Measurements from ENCODE around the gene PLEKHN1.
A peak's percentile ranks its signal among the peaks of the same experiment; 100 is the strongest.
"Not testable (repeated sequence)": the region's sequence is repeated elsewhere in the genome, so short reads cannot be mapped to it uniquely, and the experiment has no call there.

PLEKHN1 gene

GRCh38 chr1:1014799-1015681 lies 48.8 kb downstream of the PLEKHN1 start:
- DNase-seq, result no peak

- not testable (repeated sequence) for DNase-seq
These were observed 51.4 kb downstream of the PLEKHN1 start for GRCh38 chr1:1017397-1018320.

GRCh38 chr1:1018321-1018685 lies 52.0 kb downstream of the PLEKHN1 start:
- not testable (repeated sequence) for DNase-seq

GRCh38 chr1:1019122-1019999 lies 53.1 kb downstream of the PLEKHN1 start:
- DNase-seq, result peak; percentile 84

- no peak for DNase-seq
These were observed 53.7 kb downstream of the PLEKHN1 start, which contains the start of gene AGRN for GRCh38 chr1:1020000-1020404. AGRN (plus strand) TSS chr1:1020120; CDS start chr1:1020173, 53 bp downstream.

GRCh38 chr1:1020415-1021009 lies 54.2 kb downstream of the PLEKHN1 start:
- DNase-seq, result no peak

- no peak for DNase-seq
These were observed 55.0 kb downstream of the PLEKHN1 start for GRCh38 chr1:1021010-1021919.

- no peak for DNase-seq
These were observed 55.6 kb downstream of the PLEKHN1 start for GRCh38 chr1:1021920-1022259.

GRCh38 chr1:1022302-1023009 lies 56.2 kb downstream of the PLEKHN1 start:
- DNase-seq, result no peak

GRCh38 chr1:1023700-1024099 lies 57.4 kb downstream of the PLEKHN1 start:
- no peak for DNase-seq

GRCh38 chr1:1024149-1024770 lies 58.0 kb downstream of the PLEKHN1 start:
- no peak for DNase-seq

GRCh38 chr1:1024771-1025699 lies 58.8 kb downstream of the PLEKHN1 start:
- DNase-seq, result no peak

Measured in activated CD4-positive, alpha-beta T cell treated with anti-CD3 and anti-CD28 coated beads, Interleukin-10, Interleukin-2, amounts not matched to agents 100 ng/mL and 50 ng/mL, durations not matched to agents 16 hours and 8 hours (primary cell).